GM21381 (cell line): ENCODE measurements around the gene RNF6.
A peak's percentile ranks its signal among the peaks of the same experiment; 100 is the strongest.

Experiments used
- ATAC-seq: cut with Tn5 transposase; IDR thresholded peaks from one replicate; pipeline ENCODE4 v1.9.1; 2021; ENCODE audit warnings: mild to moderate bottlenecking, moderate library complexity; ENCODE audit not compliant: unreplicated experiment

RNF6 gene

GRCh38 chr13:26227166-26227971 lies 5.3 kb upstream of the RNF6 start:
- ATAC-seq: no peak

GRCh38 chr13:26225896-26226617 lies 3.9 kb upstream of the RNF6 start:
- no peak for ATAC-seq

GRCh38 chr13:26222520-26223046 lies 469 bp upstream of the RNF6 start:
- peak; percentile 30 for ATAC-seq

DNA sequence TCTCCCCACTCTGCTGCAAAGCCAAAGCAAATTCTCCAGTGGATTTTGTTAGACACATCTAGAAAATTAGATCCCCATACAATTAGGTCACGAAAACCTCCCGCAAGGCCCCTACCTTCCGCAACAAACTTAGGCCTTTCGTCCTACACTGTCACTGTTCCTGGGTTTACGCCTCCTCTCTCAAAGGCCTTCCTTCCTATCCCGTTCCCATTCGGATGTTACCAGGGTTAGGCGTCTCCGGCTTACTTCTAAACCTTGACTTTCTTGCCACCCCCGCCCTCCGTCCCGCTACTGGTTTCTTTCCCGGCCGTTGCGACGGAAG lies 754 bp downstream of the RNF6 start:
- peak; percentile 22 for ATAC-seq

DNA sequence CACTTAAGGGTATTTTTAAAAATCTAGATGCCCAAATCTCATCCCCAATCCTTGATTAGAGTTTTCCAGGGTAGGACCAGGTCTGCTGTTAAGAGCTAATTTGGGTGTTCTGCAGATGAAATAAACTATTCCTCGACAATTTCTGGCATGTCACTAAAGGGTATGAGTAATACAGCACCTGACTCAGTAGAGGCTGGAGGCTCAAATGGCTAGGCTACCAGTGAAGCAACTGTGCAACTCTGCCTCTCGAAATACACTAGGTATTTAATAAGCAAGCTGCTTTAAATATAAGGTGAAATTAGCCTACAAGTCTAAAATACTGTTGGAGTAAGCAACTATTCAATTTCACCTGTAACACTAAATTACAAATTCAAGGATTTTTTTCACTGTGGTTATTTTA lies 1.5 kb downstream of the RNF6 start:
- no peak for ATAC-seq

GRCh38 chr13:26219726-26220125 lies 2.4 kb downstream of the RNF6 start:
- no peak for ATAC-seq

- no peak for ATAC-seq
Measured at GRCh38 chr13:26216042-26216441, 6.1 kb downstream of the RNF6 start.

- ATAC-seq: no peak
Measured at GRCh38 chr13:26213982-26214381, 8.1 kb downstream of the RNF6 start.

DNA sequence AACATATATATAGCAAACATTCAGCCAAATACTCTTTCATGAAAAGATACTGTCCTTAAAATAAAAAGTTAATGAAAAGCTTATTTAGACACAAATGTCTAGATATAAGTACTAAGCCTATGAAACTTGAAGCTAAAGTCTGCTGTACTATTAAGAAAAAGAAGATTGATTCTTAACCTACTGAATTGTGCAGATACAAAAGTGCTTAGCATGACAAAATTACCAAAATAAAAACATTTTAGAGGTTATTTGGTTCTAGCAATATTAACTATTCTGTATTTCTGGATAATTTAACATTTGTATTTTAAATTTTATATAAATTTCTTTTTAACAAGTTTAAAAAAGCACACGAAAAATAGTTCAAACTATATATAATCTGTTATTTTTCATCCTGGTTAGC lies 8.8 kb downstream of the RNF6 start:
- ATAC-seq: no peak

DNA sequence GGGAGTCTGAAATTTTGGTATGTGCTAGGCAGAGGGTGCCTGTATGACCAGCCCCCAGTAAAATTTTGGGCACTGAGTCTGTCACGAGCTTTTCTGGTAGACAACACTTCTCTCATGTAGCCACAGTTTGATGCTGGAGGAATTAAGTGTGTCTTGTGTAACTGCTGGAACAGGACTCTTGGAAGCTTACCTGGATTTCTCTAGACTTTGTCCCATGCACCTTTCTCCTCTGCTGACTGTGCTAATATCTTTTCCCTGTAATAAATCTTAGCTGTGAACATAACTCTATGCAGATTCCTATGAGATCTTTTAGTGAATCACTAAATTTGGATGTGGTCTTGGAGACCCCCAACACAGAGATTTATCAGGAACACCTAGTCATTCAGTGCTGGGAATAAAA lies 13.8 kb downstream of the RNF6 start:
- no peak for ATAC-seq

- no peak for ATAC-seq
Measured at GRCh38 chr13:26202365-26202972, 19.6 kb downstream of the RNF6 start.

DNA sequence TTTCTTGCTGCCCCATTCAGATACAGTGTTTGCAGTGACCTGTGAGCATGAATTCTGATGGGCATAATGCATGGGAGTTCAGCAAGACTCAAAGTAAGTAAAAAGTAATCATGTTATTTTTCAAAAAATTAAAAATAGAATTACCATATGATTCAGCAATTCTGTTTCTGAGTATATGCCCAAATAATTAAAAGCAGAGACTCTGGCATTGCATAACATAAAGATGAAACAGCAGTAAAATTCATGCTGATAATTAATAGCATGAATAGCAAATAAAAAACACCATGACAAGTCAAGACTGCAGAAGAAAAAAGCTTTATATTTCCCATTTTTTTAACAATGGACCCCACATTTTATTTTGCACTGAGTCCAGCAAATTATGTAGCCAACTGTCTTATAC lies 21.3 kb downstream of the RNF6 start:
- ATAC-seq: no peak

- no peak for ATAC-seq
Measured at GRCh38 chr13:26198116-26198515, 24.0 kb downstream of the RNF6 start.

DNA sequence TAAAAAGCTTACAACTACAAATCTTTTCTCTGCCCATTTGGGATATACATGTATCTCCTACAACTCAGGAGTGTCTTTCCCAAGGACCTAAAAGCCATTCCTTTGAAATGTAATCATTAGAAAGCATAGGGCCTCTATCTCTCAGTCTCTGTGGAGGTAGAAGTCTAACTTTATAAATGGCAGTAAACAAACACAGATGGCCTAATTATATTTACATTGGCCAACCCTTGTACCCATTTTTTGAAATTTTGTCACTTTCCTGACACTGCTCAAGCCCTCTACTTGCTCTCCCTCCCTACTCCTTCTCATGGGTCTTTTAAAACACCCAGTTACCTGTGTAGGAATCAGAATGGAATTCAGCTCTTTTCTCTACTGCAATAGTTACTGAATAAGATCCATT lies 24.8 kb downstream of the RNF6 start:
- no peak for ATAC-seq

DNA sequence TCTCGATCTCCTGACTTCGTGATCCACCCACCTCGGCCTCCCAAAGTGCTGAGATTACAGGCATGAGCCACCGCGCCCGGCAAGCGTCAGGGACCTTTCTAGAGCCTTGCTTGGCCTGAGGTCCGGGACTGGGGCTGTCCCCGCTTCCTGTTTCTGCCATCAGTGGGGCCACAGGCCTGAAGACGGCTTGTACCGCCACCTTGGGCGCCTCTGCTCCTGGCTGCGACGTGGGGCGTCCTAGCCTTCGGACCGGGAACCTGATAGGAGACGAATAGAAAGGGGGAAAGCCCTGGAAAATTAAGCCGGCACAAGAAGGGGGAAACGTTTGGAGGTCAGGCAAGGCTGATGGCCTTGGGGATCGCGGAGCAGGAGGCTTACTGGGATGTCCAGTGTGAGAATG lies 35.1 kb downstream of the RNF6 start:
- no peak for ATAC-seq

DNA sequence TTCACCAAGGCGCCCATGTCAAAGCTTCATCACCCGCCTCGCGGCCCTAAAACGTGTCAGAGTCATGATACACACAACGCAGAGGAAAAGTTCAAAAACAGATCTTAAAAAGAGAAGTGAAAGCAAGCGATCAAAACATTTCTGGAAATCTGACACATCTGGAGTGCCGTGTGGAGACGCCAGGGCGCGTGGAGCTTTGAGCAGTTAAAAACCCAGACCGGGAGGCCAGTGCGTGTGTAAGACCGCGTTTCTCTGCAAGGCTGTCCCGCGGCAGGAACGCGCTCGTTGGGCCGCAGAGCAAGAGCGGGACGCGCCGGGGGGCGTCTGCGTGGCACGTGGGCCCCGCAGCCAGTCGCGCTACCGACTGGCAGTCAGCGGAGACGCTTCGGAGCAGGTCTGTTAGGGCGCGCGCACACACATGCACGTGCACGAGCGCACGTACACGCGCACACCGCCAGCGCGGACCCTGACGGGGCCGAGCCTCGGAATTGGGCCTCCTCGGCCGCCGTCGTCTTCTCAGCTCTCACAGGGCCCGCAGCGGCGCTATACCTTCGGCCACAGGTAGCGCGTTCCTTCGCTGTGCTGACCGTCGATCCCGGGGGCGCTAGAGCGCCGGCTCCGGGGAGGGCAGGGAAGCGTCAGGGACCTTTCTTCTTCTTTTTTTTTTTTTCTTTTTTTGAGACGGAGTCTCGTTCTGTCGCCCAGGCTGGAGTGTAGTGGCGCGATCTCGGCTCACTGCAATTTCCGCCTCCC lies 35.8 kb downstream of the RNF6 start:
- ATAC-seq: peak; percentile 80

DNA sequence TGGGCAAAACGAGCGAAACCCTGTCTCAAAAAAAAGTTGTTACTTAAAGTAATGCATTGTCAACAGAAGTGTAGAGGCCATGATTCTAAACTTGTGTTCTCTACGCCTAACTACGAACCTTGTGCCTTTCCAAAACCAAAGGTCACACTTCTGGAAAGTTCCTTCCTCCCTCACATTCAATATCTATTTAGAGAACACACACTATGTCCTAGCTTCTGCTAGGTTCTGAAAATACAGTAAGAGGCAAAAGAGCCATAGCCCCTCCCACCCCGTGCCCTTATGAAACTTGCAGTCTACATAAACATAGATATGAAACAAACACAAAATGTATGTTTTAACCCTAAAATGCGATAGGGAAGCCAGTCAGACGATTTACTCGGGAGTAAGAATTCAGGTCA lies 36.4 kb downstream of the RNF6 start:
- ATAC-seq: peak; percentile 5

GRCh38 chr13:26184791-26185250 lies 37.3 kb downstream of the RNF6 start:
- peak; percentile 40 for ATAC-seq

- ATAC-seq: no peak
Measured at GRCh38 chr13:26183416-26183815, 38.7 kb downstream of the RNF6 start.

DNA sequence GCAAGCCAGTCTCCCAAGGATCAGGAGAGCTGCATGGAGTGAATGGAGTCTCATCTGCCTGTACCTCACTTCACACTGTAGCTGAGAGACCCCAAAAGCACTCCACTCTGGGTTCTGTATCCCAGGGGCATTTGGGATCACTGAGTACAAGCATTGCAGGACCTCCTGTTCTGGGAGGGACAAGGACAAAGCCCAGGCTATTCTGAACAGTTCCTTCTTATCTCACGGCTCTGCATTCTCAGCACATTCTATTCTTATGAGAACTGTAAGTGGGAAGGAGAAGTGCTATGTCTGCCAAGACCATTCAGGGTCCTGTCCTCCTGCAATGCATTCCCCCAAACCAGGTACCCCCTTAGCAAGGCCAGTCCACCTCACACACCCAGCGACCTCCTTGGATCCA lies 42.8 kb downstream of the RNF6 start:
- no peak for ATAC-seq

GRCh38 chr13:26168835-26169234 lies 53.3 kb downstream of the RNF6 start:
- no peak for ATAC-seq
